Upper lobe of left lung (tissue), 6 donors: Measurements from ENCODE around the gene GALR1. TPM values are rescaled to one million over a fixed set of nuclear protein-coding genes. Genes with fewer than 3 reads are reported as not detected.

Source experiments
- ATAC-seq, 2 donors: fragments of 200-7000 bp; cut with Tn5 transposase; one replicate each; pipeline ENCODE4 v1.9.1; 2022; ENCODE audit warnings: mild to moderate bottlenecking in 2 of 2, moderate library complexity in 2 of 2; ENCODE audit not compliant: low FRiP score in 2 of 2
- DNase-seq, 2 donors: peaks; one replicate each; pipeline ENCODE4 v3.0.0-alpha.2; 2019 to 2020
- H3K27ac ChIP-seq, 4 donors: fragments of 200-600 bp; sonication (generic); one replicate each; pipeline ENCODE4 v1.5.1; 2016 to 2019
- H3K27me3 ChIP-seq, 4 donors: fragments of 200-600 bp; sonication (generic); one replicate each; pipeline ENCODE4 v1.5.1; 2017 to 2019
- H3K36me3 ChIP-seq, 4 donors: fragments of 200-600 bp; sonication (generic); one replicate each; pipeline ENCODE4 v1.5.1; 2016 to 2019
- H3K4me1 ChIP-seq, 4 donors: fragments of 200-600 bp; sonication (generic); one replicate each; pipeline ENCODE4 v1.5.1; 2018 to 2019
- H3K4me3 ChIP-seq, 4 donors: fragments of 200-600 bp; sonication (generic); one replicate each; pipeline ENCODE4 v1.5.1; 2017 to 2019; ENCODE audit warnings: mild to moderate bottlenecking in 2 of 4, moderate library complexity in 1 of 4
- H3K9me3 ChIP-seq, 4 donors: fragments of 200-600 bp; sonication (generic); one replicate each; pipeline ENCODE4 v1.5.1; 2018 to 2019
- EP300 ChIP-seq, 4 donors: sonication (generic); formaldehyde crosslinking; IDR thresholded peaks; one replicate each; pipeline ENCODE4 v1.5.1; 2017; ENCODE audit warnings: antibody characterized with exemption in 4 of 4, control low read depth in 2 of 4
- POLR2A ChIP-seq, 4 donors: fragments of 450-650 bp; IDR thresholded peaks; one replicate each; pipeline ENCODE4 v1.5.1; 2016 to 2017; ENCODE audit warnings: antibody characterized with exemption in 4 of 4, mild to moderate bottlenecking in 2 of 4
- POLR2AphosphoS5 ChIP-seq, 2 donors: sonication (generic); formaldehyde crosslinking; IDR thresholded peaks; one replicate each; pipeline ENCODE4 v1.5.1; 2017; ENCODE audit warnings: antibody characterized with exemption in 2 of 2
- WGBS, 2 donors: methylation state at CpG; one replicate each; pipeline ENCODE4 v1.1.5; 2017 to 2018; 5-methylcytosine and 5-hydroxymethylcytosine counted together
- total RNA-seq, 6 donors: library from RNA; depleted of rRNA in 4 of 6; stranded (reverse); fragments of >200 nt in 4 of 6; gene quantifications; one replicate each; pipeline versions ENCODE4 v1.1.0 to v1.2.1, GENCODE V29; 2016 to 2021
- TF ChIP-seq, protein P1 (sequence below), 6 experiments: fragments of 450-650 bp in 4 of 6; fragments of 200-600 bp in 2 of 6; sonication (generic) in 2 of 6; IDR thresholded peaks; one replicate each; pipeline ENCODE4 v1.5.1; 2016 to 2019; ENCODE audit warnings: antibody characterized with exemption in 6 of 6
- donor health status: DM: no; HTN: no; CAD: no; lungs with moderate emphysema.
- donor health status: DM: no; HTN: yes; CAD: no; lungs with severe emphysema.

GALR1 gene
- total RNA-seq, 6 donors from 2014 or later: not detected

DNA sequence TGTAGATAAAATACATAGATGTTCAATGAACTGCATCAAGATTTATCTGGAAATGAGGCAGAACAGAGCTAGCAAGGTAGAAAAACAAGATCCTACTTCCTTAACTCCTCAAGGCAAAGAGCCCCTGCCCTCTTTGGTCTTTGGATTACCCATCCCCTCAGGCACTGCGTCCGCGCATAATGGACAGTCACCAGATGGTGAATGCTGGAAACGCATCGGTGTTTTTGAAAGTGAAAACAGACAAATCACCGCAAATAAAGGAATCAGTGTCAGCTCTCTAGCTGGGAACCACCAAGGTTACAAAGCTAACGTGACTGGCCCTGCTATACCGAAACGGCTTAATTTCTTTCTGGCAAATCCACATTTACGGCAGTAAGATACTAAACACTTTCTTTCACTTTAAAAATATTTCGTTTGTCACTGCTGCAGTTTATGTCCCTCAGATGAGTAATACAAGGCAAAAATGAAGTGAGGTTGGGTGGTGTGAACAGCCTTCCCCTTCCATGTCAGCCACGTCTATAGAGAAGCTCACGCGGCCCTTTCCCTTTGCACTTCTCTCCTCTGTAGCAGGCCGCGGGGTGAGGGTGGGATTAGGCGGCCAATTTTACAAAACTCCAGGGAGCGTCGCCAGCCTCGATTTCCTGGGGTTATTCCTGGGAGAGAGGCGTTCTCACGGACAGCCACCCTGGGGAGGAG, 627 bp upstream of the GALR1 start:
- WGBS, 2 donors: 12% methylated on average over 18 to 21 of the region's 22 CpGs
- Histone ChIP-seq H3K4me1 (peaks cover 4 to 28% (median 16%) of the 10 kb centered on the region in 4 donors), H3K9me3 (peaks cover 0 to 5% (median 0%) of the 10 kb centered on the region in 4 donors), H3K27me3 (peaks cover 0 to 34% (median 18%) of the 10 kb centered on the region in 4 donors), H3K4me3 (peak overlapping the region in 3 of 4 donors; percentile 27 to 41 (median 31)), H3K27ac (no peak overlapping the region), H3K36me3 (no peaks in the 10 kb centered on the region)
- ATAC-seq (peak in 1 of 2 donors; percentile 26), DNase-seq (no peak)
- no peak for TF ChIP-seq POLR2AphosphoS5 (IDR thresholded peaks at IDR 0.05)
- no peak for TF ChIP-seq POLR2A (IDR thresholded peaks at IDR 0.05)
- no peak for TF ChIP-seq EP300 (IDR thresholded peaks at IDR 0.05)
- TF ChIP-seq, protein P1, sequence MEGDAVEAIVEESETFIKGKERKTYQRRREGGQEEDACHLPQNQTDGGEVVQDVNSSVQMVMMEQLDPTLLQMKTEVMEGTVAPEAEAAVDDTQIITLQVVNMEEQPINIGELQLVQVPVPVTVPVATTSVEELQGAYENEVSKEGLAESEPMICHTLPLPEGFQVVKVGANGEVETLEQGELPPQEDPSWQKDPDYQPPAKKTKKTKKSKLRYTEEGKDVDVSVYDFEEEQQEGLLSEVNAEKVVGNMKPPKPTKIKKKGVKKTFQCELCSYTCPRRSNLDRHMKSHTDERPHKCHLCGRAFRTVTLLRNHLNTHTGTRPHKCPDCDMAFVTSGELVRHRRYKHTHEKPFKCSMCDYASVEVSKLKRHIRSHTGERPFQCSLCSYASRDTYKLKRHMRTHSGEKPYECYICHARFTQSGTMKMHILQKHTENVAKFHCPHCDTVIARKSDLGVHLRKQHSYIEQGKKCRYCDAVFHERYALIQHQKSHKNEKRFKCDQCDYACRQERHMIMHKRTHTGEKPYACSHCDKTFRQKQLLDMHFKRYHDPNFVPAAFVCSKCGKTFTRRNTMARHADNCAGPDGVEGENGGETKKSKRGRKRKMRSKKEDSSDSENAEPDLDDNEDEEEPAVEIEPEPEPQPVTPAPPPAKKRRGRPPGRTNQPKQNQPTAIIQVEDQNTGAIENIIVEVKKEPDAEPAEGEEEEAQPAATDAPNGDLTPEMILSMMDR (IDR thresholded peaks at IDR 0.05): no peak

DNA sequence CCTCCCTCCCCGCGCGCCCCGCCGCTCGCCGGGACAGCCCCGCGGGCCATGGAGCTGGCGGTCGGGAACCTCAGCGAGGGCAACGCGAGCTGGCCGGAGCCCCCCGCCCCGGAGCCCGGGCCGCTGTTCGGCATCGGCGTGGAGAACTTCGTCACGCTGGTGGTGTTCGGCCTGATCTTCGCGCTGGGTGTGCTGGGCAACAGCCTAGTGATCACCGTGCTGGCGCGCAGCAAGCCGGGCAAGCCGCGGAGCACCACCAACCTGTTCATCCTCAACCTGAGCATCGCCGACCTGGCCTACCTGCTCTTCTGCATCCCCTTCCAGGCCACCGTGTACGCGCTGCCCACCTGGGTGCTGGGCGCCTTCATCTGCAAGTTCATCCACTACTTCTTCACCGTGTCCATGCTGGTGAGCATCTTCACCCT, 865 bp downstream of the GALR1 start:
- peak in 1 of 2 donors; percentile 67 for DNase-seq
- TF ChIP-seq POLR2AphosphoS5 (IDR thresholded peaks at IDR 0.05): no peak
- TF ChIP-seq, protein P1 (IDR thresholded peaks at IDR 0.05): no peak
- no peak for TF ChIP-seq POLR2A (IDR thresholded peaks at IDR 0.05)
- TF ChIP-seq EP300 (IDR thresholded peaks at IDR 0.05): no peak
- Histone ChIP-seq H3K27me3 (peaks cover 0 to 34% (median 18%) of the 10 kb centered on the region in 4 donors), H3K9me3 (peaks cover 0 to 5% (median 0%) of the 10 kb centered on the region in 4 donors), H3K27ac (no peak overlapping the region), H3K4me1 (peaks cover 4 to 28% (median 16%) of the 10 kb centered on the region in 4 donors), H3K4me3 (no peak overlapping the region), H3K36me3 (no peaks in the 10 kb centered on the region)
- ATAC-seq: peak in 1 of 2 donors; percentile 5
- WGBS, 2 donors: 0 to 7% methylated on average over 3 to 15 of the region's 40 CpGs

DNA sequence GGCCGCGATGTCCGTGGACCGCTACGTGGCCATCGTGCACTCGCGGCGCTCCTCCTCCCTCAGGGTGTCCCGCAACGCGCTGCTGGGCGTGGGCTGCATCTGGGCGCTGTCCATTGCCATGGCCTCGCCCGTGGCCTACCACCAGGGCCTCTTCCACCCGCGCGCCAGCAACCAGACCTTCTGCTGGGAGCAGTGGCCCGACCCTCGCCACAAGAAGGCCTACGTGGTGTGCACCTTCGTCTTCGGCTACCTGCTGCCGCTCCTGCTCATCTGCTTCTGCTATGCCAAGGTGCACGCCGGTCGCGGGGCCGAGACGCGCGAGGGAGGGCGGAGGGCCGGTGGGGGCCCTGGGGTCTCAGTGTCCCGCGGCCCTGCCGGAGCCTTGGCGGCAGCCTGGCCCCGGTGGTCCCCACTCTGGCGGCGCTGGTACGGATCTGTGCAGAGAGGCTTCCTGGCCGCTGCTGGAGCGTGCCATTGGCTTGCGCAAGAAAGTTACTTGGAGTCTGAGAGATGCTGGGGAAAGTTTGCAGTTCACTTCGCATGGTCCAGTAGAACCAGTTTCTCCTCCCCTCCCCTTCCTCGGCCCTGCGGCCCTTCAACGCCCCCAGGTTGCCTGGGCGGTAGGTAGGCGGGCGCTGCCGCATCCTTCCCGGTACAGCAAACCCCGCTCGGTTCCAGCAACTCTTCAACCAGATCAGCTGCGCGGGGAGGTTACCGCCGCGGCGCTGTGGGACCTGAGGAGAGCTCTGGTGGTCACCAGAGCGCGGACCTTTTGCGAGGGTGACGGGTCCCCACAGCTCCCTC, 1.5 kb downstream of the GALR1 start:
- DNase-seq (peak in 1 of 2 donors; percentile 77), ATAC-seq (peak; percentile 26 to 53)
- WGBS, 2 donors: 6% methylated on average over 34 of the region's 67 CpGs; no CpG with 5 or more reads in 1 of the 2 donors
- Histone ChIP-seq H3K4me3 (no peak overlapping the region), H3K4me1 (peaks cover 4 to 28% (median 16%) of the 10 kb centered on the region in 4 donors), H3K27ac (no peak overlapping the region), H3K9me3 (peaks cover 0 to 5% (median 0%) of the 10 kb centered on the region in 4 donors), H3K36me3 (no peaks in the 10 kb centered on the region), H3K27me3 (peaks cover 0 to 34% (median 18%) of the 10 kb centered on the region in 4 donors)
- no peak for TF ChIP-seq POLR2AphosphoS5 (IDR thresholded peaks at IDR 0.05)
- no peak for TF ChIP-seq POLR2A (IDR thresholded peaks at IDR 0.05)
- TF ChIP-seq, protein P1 (IDR thresholded peaks at IDR 0.05): no peak
- no peak for TF ChIP-seq EP300 (IDR thresholded peaks at IDR 0.05)

DNA sequence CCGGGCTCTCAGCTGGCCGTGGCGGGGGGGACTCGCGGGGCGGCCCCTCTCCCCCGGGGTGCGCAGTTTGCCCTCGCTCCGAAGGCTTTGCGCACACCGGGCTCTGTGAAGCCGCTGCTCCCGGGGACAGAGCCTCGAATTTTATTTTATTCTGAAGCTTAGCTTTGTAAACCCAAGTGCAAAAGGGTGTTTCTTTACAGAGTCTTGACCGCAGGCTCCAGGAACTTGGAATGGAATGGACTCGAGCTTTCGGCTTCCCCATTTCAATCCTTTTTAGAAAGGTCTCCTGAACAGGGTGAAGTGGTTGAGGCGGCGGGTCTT, 2.0 kb downstream of the GALR1 start:
- no peak for DNase-seq
- no peak for ATAC-seq
- H3K27ac ChIP-seq: no peak overlapping the region
- H3K27me3 ChIP-seq: peaks cover 0 to 34% (median 18%) of the 10 kb centered on the region in 4 donors
- TF ChIP-seq POLR2AphosphoS5 (IDR thresholded peaks at IDR 0.05) (no peak), EP300 (IDR thresholded peaks at IDR 0.05) (no peak), POLR2A (IDR thresholded peaks at IDR 0.05) (no peak)
- TF ChIP-seq, protein P1 (IDR thresholded peaks at IDR 0.05): no peak
- peaks cover 0 to 5% (median 0%) of the 10 kb centered on the region in 4 donors for H3K9me3 ChIP-seq
- no peaks in the 10 kb centered on the region for H3K36me3 ChIP-seq
- 17 to 42% methylated on average over 6 to 12 of the region's 20 CpGs for WGBS, 2 donors
- H3K4me3 ChIP-seq: no peak overlapping the region
- peaks cover 4 to 28% (median 16%) of the 10 kb centered on the region in 4 donors for H3K4me1 ChIP-seq
